22Rv1 (cell line): Measurements from ENCODE around the gene PADI4.

Experiments used
- H3K27ac ChIP-seq: fragments of 450-650 bp; 2 replicates; pipeline ENCODE4 v1.5.1; 2017
- ZFX ChIP-seq: fragments of 450-650 bp; IDR thresholded peaks from 2 replicates; pipeline ENCODE4 v1.6.1; 2017; ENCODE audit warnings: antibody characterized with exemption, borderline replicate concordance
- TF ChIP-seq, protein P1 (sequence below): fragments of 450-650 bp; IDR thresholded peaks from 2 replicates; pipeline ENCODE4 v1.5.1; 2017; ENCODE audit warnings: mild to moderate bottlenecking

Gene PADI4

DNA sequence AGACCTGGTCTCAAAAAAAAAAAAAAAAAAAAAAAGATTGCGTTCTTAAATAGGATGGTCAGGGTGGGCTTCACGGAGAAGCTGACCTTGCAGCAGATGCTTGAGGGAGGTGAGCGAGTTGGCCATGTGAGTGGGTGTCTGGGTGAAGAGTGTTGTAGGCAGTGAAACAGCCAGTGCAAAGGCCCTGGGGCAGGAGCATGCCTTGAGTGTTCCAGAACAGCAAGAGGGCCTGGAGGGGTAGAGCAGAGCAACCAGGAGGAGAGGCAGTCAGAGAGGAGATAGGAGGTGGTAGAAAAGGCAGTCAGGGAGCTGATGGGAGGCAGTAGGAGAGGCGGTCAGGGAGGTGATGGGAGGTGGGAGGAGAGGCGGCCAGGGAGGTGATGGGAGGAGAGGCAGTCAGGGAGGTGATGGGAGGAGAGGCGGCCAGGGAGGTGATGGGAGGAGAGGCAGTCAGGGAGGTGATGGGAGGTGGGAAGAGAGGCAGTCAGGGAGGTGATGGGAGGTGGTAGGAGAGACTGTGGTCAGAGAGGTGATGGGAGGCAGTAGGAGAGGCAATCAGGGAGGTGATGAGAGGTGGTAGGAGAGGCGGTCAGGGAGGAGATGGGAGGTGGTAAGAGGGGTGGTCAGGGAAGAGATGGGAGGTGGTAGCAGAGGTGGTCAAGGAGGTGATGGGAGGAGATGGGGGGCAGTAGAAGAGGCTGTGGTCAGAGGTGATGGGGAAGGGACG lies 43.8 kb downstream of the PADI4 start:
- H3K27ac ChIP-seq: no peak overlapping the region
- TF ChIP-seq, protein P1, sequence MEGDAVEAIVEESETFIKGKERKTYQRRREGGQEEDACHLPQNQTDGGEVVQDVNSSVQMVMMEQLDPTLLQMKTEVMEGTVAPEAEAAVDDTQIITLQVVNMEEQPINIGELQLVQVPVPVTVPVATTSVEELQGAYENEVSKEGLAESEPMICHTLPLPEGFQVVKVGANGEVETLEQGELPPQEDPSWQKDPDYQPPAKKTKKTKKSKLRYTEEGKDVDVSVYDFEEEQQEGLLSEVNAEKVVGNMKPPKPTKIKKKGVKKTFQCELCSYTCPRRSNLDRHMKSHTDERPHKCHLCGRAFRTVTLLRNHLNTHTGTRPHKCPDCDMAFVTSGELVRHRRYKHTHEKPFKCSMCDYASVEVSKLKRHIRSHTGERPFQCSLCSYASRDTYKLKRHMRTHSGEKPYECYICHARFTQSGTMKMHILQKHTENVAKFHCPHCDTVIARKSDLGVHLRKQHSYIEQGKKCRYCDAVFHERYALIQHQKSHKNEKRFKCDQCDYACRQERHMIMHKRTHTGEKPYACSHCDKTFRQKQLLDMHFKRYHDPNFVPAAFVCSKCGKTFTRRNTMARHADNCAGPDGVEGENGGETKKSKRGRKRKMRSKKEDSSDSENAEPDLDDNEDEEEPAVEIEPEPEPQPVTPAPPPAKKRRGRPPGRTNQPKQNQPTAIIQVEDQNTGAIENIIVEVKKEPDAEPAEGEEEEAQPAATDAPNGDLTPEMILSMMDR: no peak
- no peak for TF ChIP-seq ZFX

DNA sequence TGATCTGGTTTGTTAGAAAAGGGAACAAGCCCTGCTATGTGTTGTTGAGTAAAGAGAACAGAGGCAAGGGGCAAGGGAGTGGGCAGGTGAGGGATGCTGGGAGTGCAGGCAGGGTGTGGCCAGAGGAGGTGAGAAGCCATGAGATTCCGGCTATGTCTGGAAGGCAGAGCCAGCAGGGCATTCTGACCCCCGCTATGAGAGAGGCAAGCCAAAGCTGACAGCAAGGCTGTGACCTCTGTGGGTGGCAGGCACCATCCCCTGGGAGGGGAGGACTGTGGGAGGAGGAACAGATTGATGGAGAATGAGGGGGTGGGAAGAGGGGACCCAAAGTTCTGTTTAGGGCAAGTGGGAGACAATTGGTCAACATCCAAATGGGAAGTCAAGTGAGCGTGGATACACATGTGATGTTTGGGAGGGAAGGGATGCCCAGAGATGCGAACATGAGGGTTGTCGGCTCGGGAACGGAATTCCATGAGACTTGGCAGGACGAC lies 44.5 kb downstream of the PADI4 start:
- H3K27ac ChIP-seq: no peak overlapping the region
- TF ChIP-seq, protein P1: no peak
- no peak for TF ChIP-seq ZFX

DNA sequence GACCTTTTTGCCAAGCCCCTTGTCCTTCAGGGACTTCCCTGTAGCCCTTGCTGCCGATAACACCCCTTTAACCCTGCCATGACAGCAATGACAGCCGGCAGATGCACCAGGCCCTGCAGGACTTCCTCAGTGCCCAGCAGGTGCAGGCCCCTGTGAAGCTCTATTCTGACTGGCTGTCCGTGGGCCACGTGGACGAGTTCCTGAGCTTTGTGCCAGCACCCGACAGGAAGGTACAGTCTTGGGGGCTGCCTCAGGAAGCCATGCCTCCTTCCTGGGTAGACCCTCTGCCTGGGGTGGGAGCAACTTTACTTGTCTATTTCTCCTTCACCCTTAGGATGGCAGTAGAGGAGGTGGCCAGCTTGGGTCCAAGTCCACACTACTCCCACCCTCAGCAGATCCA lies 47.9 kb downstream of the PADI4 start:
- TF ChIP-seq ZFX: no peak
- TF ChIP-seq, protein P1: no peak
- no peak overlapping the region for H3K27ac ChIP-seq

DNA sequence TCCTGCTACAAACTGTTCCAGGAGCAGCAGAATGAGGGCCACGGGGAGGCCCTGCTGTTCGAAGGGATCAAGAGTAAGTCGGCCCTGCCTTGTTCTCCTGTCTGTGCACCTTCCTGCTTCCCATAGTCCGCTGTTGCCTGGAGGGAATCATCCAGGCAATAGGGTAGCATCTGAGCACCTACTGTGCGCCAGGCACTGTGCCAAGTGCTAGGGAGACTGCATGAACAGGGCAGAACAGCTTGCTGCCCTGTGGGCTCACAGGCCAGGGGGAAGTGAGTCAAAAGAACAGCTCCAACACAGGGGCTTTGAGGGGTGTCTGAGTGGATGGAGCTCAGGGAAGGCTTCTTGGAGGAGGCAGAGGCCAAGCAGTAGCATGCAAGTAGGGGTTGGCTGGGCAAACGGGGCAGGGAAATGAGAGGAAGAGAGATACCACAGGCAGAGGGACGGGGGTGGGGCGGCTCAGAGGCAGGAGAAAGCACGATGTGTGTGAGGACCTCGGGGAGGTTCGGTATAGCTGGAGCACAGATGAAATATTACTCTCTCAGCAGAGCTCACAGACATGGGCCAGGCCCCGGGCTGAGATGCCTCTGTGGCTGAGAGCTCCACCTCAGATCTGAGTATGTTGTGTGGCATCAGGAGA lies 48.5 kb downstream of the PADI4 start:
- no peak overlapping the region for H3K27ac ChIP-seq
- no peak for TF ChIP-seq ZFX
- TF ChIP-seq, protein P1: no peak

DNA sequence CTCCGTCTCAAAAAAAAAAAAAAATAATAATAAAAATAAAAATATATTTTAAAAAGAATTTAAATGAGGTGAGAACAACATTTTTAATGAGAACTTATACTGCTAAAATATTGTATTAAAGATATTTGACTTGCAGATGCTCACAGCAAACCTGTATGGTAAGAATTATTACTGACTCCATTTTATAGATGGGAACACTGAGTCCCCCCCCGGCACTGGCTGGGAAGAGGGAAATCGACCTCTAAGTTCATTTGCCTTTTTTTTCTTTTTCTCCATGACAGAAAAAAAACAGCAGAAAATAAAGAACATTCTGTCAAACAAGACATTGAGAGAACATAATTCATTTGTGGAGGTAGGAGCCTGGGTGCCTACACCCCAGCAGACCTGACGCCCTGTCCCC lies 50.6 kb downstream of the PADI4 start:
- no peak overlapping the region for H3K27ac ChIP-seq
- TF ChIP-seq, protein P1: no peak
- no peak for TF ChIP-seq ZFX

DNA sequence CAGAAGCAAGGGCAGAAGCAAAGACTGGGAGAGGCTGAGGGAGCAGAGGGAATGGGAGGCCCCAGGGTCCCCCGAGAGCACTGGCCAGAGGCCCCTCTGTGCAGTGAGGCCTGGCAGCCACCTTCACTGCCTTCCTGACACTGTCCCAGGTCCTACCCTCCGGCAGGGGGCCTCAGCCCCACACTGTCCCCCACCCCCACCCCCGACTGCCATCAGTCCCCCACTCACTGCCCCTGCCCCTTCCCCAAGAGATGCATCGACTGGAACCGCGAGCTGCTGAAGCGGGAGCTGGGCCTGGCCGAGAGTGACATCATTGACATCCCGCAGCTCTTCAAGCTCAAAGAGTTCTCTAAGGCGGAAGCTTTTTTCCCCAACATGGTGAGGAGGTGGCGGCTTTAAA lies 51.0 kb downstream of the PADI4 start:
- TF ChIP-seq ZFX: no peak
- TF ChIP-seq, protein P1: no peak
- no peak overlapping the region for H3K27ac ChIP-seq

DNA sequence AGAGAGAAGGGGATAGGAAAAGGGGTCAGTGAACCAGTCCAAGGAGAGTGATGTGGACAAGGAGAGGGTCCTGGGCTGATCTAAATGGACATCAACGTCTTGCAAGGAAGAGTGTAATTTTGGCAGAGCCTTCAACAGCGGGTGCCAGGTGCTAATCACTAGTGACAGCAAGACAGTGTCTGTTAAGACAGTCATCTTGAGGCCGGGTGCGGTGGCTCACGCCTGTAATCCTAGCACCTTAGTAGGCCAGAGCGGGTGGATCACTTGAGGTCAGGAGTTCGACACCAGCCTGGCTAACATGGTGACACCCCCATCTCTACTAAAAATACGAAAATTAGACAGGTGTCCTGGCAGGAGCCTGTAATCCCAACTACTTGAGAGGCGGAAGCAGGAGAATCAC lies 51.8 kb downstream of the PADI4 start:
- no peak for TF ChIP-seq ZFX
- no peak overlapping the region for H3K27ac ChIP-seq
